Stimulated activated effector memory CD8-positive, alpha-beta T cell treated with anti-CD3 and anti-CD28 coated beads, Interleukin-12 subunit alpha, Interleukin-12 subunit beta, amount 100 ng/mL, for 72 hours (primary cell): Measurements from ENCODE around the gene CLDN9.

Source experiments
- ATAC-seq: fragments of 150-1000 bp; cut with Tn5 transposase; 2 replicates; pipeline ENCODE4 v1.10.0; 2021
- DNase-seq, 2 donors: peaks; one replicate each; pipeline ENCODE4 v3.0.0; 2021 to 2022; ENCODE audit warnings: low spot score in 2 of 2
- H3K27ac Mint-ChIP-seq: one replicate; pipeline ENCODE4 v1.8.0; 2022; ENCODE audit warnings: mild to moderate bottlenecking, mixed read lengths
- H3K36me3 Mint-ChIP-seq: one replicate; pipeline ENCODE4 v1.8.0; 2022; ENCODE audit warnings: mild to moderate bottlenecking, mixed read lengths
- H3K4me1 Mint-ChIP-seq: one replicate; pipeline ENCODE4 v1.8.0; 2022; ENCODE audit warnings: mixed read lengths
- H3K4me3 Mint-ChIP-seq: one replicate; pipeline ENCODE4 v1.8.0; 2022; ENCODE audit warnings: mild to moderate bottlenecking, mixed read lengths
- H3K9me3 Mint-ChIP-seq: one replicate; pipeline ENCODE4 v1.8.0; 2022; ENCODE audit warnings: mixed read lengths

CLDN9 gene

DNA sequence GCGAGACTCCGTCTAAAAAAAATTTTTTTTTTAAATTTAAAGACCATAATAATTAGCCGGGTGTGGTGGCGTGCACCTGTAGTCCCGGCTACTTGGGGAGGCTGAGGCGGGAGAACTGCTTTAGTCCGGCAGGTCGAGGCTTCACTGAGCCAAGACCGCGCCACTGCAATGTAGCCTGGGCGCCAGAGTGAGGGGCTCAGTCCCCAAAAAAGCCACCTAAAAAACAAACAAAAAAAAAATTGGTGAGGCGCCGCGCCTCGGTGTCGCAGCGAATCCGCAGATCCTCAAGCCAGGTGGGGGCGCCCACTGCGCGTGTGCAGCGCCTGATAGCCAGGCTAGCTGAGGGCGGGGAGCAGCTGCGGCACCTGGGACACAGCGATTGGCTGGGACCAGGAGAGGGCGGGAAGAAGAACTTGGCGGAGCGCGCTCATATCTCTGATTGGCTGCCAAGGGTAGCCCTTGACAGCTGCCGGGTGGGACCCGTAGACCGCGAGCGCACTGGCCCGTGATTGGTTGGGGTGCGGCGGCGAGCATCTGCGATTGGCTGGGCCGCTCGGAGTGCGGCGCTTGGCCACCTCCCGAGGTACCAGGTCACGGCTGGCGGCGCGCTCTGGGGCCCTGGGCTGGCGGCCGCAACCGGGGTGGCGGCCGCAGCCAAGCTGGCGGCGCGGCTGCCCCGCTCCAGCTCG is 9.0 kb upstream of the CLDN9 start:
- peak overlapping the region; percentile 56 for H3K4me3 Mint-ChIP-seq
- no peaks in the 10 kb centered on the region for H3K9me3 Mint-ChIP-seq
- H3K4me1 Mint-ChIP-seq: peaks cover 23% of the 10 kb centered on the region
- H3K27ac Mint-ChIP-seq: peak overlapping the region; percentile 34
- peak; percentile 98 for ATAC-seq
- peak; percentile 87 to 97 for DNase-seq
- H3K36me3 Mint-ChIP-seq: peaks cover 6% of the 10 kb centered on the region

DNA sequence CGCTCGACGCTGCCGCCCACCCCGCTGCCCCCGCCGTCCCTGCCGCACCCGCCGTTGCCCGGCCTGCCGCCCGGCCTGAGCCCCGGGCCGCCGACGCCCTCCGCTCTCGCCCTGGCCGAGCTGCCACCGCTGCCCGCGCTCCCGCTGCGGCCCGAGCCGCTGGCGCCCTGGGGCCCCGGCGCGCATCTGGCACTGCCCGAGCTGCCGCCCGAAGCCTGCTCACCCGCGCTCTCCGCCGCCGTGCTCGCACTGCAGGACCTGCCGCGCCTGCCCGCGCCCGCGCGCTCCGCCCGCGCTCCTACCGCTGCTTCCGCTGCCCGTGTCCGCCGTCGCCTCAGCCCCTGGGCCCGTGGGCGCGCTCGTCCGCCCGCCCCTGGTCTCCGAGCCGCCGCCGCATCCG is 8.4 kb upstream of the CLDN9 start:
- H3K4me3 Mint-ChIP-seq: peak overlapping the region; percentile 60
- H3K27ac Mint-ChIP-seq: no peak overlapping the region
- peak; percentile 47 for ATAC-seq

DNA sequence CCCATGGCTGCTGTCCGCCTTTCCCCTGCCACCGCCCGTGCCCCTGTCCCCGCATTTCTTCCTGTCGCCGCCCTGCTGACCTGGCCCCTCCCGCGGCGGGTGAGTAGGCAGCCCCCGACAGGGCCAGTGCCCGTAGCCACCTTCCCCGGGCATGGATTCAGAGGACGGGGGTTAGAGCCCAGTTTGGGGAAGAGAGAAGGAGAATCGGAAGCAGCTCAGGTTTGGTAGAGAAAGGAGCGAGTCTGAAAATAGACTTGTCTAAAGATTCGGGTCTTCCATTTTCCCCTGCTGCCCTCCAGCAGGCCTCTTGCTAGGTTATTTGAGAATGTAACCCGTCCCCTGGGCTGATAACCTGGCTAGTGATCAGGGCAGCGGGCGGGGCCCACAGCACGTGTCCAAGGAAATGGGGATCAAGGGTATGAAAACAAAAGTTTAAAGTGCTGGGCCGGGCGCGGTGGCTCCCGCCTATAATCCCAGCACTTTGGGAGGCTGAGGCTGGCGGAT is 7.9 kb upstream of the CLDN9 start:
- Mint-ChIP-seq H3K27ac (no peak overlapping the region), H3K36me3 (peaks cover 6% of the 10 kb centered on the region), H3K4me3 (peak overlapping the region; percentile 60), H3K9me3 (no peaks in the 10 kb centered on the region), H3K4me1 (peaks cover 23% of the 10 kb centered on the region)
- ATAC-seq (no peak), DNase-seq (no peak)

More for the DNA sequence above, 8.4 kb upstream of the CLDN9 start:
- H3K9me3 Mint-ChIP-seq: no peaks in the 10 kb centered on the region
- H3K4me1 Mint-ChIP-seq: peaks cover 23% of the 10 kb centered on the region
- no peak for DNase-seq
- peaks cover 6% of the 10 kb centered on the region for H3K36me3 Mint-ChIP-seq

DNA sequence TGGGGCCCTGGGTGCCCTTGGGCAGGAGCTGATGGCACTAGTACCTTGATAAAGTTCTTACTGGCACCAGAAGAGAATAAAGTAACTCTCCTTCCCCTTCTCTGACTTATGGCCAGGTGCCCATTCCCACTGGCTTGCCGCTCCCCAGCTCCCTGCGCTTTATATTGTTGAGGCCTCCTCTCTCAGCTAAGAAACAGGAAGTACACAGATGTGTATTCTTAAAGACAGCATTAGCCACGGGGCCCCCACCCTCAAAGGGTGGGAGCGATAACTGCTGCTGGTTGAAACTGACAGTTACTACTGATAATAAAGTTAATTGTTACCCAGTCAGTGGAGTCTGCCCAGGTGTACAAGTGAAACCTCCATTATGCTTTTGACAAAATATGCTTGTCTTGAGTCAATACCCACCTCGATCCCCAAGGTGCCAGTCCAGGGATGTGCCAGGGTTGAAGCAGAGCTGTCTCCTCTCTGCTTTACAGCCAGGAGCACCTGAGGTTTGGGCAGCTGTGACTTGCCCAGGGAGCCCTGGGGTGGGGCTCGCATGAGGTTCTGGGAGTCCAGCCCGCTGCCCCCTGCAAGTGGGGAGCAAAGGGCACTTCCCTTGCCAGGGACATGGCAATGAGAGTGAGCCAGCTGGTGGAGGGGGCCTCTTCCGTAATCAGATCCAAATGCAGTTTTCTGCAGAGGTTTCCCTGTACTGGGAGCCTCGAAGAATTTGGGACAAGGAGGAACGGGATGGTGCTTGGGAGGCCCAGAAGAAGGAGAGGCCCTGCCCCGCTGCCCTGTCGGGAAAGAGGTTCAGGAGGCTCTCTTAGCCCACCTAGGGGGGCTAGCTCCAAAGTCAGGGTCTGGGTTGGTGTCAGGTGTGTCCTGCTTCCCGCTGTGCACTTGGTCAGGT is 5.4 kb upstream of the CLDN9 start:
- Mint-ChIP-seq H3K4me3 (peak overlapping the region; percentile 47), H3K9me3 (no peaks in the 10 kb centered on the region), H3K4me1 (peaks cover 23% of the 10 kb centered on the region), H3K36me3 (peaks cover 6% of the 10 kb centered on the region), H3K27ac (peak overlapping the region; percentile 78)
- ATAC-seq: no peak
- no peak for DNase-seq

DNA sequence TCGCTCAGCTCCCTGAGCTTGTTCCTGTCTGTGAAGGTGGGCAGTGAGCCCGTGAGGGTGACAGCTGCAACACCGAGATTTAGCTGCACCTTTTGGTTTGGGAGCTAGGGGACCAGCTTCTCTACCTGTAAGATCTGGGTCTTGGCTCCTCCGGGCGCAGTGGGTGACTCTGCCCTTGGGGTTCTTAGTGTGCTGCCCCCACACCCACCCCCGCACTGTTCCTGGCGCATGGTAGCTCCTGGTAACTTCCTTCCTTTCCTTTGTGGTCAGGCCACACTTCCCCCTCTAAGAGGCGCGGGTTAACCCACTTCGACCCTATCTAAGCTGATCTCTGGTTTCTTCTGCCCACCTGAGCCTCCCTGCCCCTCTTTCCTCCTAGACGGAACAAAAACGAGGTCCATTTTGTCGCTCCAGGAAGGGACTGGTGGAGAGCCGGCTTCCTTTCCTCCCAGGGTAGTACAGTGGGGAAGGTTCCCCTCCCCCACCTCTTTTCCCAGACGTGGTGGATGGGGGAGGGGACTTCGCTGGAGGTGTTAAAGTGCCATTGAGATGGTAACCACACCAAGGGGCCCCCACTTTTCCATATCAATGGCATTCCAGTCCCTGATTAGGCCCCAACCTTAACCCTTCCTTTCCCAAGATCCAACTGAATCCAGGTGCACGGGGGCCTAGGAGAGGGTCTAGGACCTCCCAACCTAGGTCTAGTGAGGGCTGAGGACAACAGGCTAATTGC is 4.6 kb upstream of the CLDN9 start:
- Mint-ChIP-seq H3K27ac (peak overlapping the region; percentile 78), H3K36me3 (peaks cover 6% of the 10 kb centered on the region), H3K4me3 (peak overlapping the region; percentile 47), H3K4me1 (peaks cover 23% of the 10 kb centered on the region), H3K9me3 (no peaks in the 10 kb centered on the region)
- DNase-seq (no peak), ATAC-seq (no peak)

DNA sequence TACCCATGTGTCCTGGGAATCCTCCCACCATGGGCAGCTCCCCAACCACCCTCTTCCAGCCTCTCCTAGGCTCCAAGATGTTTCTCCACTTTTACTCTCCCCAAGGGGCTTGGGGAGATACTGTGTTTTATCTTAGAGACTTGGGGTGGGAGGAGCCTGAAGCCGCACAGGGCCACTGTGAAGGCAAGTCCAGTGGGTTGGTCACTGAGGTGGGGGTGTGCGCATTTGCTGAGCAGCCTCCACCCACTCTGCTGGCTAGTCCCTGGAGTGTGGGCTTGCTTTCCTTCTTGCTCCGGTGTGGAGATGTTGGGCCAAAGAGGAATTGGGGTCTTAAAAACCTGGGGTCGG is 4.1 kb upstream of the CLDN9 start:
- Mint-ChIP-seq H3K4me1 (peaks cover 23% of the 10 kb centered on the region), H3K27ac (no peak overlapping the region), H3K36me3 (peaks cover 5% of the 10 kb centered on the region), H3K9me3 (no peaks in the 10 kb centered on the region), H3K4me3 (peak overlapping the region; percentile 47)
- ATAC-seq (no peak), DNase-seq (no peak)

DNA sequence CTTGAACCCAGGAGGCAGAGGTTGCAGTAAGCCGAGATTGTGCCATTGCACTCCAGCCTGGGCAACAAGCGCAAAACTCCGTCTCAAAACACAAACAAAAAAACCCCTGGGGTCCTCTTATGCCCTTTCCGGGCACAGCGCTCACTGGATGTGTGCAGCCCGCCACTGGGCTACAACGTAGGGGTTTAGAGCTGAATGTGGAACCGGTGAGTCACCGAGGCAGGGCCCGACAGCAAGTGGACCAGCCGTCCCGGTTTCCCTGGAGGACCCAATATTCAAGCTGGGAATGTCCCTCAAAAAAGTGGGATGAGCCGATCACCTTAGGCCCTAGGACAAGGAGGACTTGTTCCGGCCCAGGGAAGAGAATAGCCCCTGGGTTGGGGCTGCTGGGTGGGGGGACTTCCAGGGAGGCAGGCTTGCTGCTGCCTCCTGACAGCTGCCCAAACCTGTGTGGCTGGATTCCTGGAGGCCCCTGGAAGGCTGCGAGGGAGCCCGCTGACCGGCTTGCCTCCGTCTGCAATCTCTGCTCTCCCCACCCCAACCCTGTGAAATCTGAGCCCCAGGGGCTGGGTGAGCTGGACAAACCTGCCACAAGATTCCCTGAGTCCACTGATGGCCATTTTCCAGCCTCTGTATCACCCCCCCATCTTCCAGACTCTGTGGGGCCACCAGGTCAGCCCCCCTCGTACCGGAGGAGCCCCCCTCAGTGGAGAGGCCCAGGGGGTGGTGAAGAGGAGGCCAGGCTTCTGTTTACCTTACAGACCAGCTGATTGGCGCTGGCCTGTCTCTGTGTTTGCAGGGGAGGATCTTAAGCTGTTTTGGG is 2.9 kb upstream of the CLDN9 start:
- no peak for ATAC-seq

DNA sequence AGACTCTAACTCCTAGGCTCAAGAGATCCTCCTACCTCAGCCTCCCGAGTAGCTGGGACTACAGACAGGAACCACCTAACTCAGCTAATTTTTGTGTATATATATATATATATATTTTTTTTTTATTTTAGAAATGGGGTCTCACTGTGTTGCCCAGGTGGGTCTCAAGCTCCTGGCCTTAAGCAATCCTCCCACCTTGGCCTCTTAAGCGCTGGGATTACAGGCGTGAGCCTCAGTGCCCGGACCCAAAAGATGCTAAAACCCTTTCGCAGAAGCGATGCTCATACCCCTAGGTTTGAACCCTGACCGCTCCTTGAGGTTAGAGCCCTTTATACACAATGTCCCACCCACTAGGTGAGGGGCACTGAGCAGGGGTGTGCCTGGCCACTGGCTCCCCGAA is 2.2 kb upstream of the CLDN9 start:
- no peaks in the 10 kb centered on the region for H3K9me3 Mint-ChIP-seq
- peaks cover 23% of the 10 kb centered on the region for H3K4me1 Mint-ChIP-seq
- no peak for DNase-seq
- H3K4me3 Mint-ChIP-seq: no peak overlapping the region
- no peak overlapping the region for H3K27ac Mint-ChIP-seq
- no peaks in the 10 kb centered on the region for H3K36me3 Mint-ChIP-seq
- no peak for ATAC-seq

More for the DNA sequence above, 2.9 kb upstream of the CLDN9 start:
- no peak overlapping the region for H3K4me3 Mint-ChIP-seq
- H3K4me1 Mint-ChIP-seq: peaks cover 23% of the 10 kb centered on the region
- no peak overlapping the region for H3K27ac Mint-ChIP-seq
- H3K9me3 Mint-ChIP-seq: no peaks in the 10 kb centered on the region
- no peak for DNase-seq
- H3K36me3 Mint-ChIP-seq: no peaks in the 10 kb centered on the region

DNA sequence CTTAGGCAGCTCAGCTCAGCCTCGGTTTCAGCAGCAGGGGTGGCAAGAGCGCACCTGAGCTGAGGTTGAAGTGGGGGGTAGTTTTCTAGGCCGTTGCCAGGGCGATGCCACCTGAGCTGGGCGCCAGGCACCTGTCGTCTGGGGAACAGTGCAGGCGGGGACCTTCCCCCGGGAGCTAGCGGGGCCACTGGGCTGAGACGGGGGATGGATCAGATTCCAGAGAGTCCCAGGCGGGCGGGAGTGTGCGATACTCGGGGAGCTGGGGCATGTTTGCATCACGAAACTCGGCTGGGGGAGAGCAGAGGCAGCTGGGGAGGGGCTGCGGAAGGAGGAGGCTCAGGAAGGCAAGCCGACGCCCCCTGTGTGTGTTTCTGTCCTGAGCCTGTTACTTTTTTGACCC is 477 bp upstream of the CLDN9 start:
- ATAC-seq: no peak
- no peak overlapping the region for H3K27ac Mint-ChIP-seq
- DNase-seq: no peak
- no peak overlapping the region for H3K4me3 Mint-ChIP-seq
- no peaks in the 10 kb centered on the region for H3K36me3 Mint-ChIP-seq
- H3K4me1 Mint-ChIP-seq: peaks cover 15% of the 10 kb centered on the region
- H3K9me3 Mint-ChIP-seq: no peaks in the 10 kb centered on the region

DNA sequence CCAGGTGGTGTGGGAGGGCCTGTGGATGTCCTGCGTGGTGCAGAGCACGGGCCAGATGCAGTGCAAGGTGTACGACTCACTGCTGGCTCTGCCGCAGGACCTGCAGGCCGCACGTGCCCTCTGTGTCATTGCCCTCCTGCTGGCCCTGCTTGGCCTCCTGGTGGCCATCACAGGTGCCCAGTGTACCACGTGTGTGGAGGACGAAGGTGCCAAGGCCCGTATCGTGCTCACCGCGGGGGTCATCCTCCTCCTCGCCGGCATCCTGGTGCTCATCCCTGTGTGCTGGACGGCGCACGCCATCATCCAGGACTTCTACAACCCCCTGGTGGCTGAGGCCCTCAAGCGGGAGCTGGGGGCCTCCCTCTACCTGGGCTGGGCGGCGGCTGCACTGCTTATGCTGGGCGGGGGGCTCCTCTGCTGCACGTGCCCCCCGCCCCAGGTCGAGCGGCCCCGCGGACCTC is 798 bp downstream of the CLDN9 start:
- Mint-ChIP-seq H3K4me3 (no peak overlapping the region), H3K4me1 (peaks cover 3% of the 10 kb centered on the region), H3K9me3 (no peaks in the 10 kb centered on the region), H3K36me3 (peaks cover 5% of the 10 kb centered on the region), H3K27ac (no peak overlapping the region)
- ATAC-seq: no peak
- no peak for DNase-seq

DNA sequence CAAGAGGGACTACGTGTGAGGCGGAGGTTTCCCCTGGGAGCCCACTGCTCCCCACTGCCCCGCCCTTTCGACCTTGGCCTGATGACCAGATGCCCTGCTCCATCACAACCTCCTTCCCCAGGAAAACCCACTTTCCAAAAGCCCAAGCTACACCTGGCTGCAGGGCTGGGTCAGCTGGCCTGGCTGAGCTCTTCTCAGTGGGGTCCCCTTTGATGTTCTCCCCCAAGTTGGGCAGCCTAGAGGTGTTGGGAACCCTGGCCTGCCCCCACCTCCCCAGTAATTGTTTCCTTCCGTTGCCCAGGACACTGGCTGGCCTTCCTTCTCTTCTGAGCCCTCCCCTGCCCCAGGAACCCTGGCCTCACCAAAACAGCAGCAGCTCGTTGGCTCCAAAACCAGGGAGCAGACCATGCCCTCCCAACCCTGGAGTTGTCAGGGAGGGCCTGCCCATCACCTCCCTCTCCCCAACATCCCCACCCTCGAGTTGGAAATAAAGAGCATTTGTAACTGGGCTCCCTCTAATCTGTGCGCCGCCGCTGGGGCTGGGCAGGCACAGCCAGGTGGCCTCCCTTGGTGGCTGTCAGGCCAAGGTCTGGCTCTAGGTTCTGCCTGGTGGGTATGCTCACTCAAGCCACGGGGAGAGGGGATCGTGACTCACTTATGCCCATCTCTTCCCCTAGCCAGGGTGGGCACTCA is 1.4 kb downstream of the CLDN9 start:
- Mint-ChIP-seq H3K36me3 (peaks cover 5% of the 10 kb centered on the region), H3K4me1 (peaks cover under 1% of the 10 kb centered on the region), H3K27ac (no peak overlapping the region), H3K9me3 (no peaks in the 10 kb centered on the region), H3K4me3 (no peak overlapping the region)
- ATAC-seq: no peak
- DNase-seq: no peak

DNA sequence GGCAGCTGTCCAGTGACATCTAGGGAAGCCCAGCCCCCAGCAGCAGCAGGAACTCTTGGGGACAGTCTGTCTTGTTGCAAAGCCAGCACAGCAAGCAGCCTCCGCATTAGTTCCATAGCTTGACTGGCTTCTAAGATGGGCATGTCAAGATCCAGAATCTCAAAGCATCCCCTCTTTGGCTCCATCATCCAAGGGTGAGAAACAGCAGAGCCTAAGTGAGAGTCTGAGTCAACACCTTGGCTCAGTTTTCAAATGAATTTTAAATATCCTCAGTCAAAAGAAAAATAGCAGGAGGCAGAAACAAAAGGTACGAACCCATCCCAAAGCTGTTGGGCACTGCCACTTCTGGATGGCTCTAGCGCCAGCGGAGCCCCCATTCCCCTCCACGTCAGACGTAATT is 2.2 kb downstream of the CLDN9 start:
- no peak overlapping the region for H3K4me3 Mint-ChIP-seq
- DNase-seq: no peak
- H3K27ac Mint-ChIP-seq: no peak overlapping the region
- H3K9me3 Mint-ChIP-seq: no peaks in the 10 kb centered on the region
- peaks cover 8% of the 10 kb centered on the region for H3K36me3 Mint-ChIP-seq
- ATAC-seq: no peak
- peaks cover 8% of the 10 kb centered on the region for H3K4me1 Mint-ChIP-seq

DNA sequence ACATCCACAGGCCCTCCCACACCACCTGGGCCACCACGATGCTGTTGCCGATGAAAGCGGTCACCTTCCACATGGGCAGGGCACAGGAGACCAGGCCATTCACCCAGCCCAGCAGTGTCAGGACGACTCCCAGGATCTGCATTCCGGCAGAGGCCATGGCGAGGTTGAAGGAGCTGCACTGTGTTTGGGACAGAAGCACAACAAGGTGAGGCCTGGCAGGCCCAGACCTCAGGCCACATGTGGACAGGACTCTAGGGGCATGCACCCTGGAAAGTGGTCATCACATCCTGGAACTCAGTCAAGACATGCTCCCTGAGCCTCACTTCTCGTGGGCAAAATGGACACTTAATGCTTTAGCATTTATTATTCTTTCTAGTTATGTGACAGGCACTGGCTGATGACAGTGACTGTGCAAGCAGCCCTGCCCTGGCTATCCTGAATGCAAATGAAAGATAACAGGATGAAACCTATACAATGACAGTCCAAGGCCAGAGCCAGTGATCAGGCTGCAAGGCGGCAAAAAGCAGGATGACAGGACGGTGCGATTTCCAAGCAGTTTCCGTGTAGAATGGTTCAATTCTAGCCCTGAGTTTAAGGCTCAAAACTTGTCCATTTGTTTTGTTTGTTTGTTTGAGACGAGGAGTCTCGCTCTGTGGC is 3.3 kb downstream of the CLDN9 start:
- H3K9me3 Mint-ChIP-seq: no peaks in the 10 kb centered on the region
- H3K4me1 Mint-ChIP-seq: peaks cover 11% of the 10 kb centered on the region
- ATAC-seq (no peak), DNase-seq (no peak)
- H3K36me3 Mint-ChIP-seq: peaks cover 18% of the 10 kb centered on the region
- no peak overlapping the region for H3K4me3 Mint-ChIP-seq
- H3K27ac Mint-ChIP-seq: no peak overlapping the region

DNA sequence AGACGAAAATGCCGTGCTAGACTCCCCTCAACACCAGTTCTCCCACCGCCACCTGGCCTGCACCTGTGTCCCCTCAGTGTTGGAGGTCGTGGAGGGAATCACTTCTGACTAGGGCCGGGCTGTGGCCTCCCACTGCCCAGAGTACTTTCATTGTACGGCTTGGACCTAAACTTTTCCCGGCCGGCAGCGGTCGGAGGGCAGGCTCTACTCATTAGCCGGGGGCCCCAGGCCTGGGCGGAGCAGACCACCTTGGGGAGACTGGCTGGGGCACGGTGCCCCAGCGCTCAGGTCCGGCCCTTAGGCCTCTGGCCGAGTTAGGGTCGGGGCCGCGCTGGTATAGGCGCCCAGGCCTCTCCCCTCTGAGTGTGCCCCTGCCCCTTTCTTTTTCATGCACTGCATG is 4.6 kb downstream of the CLDN9 start:
- no peak for ATAC-seq
- Mint-ChIP-seq H3K4me1 (peaks cover 24% of the 10 kb centered on the region), H3K4me3 (no peak overlapping the region), H3K9me3 (no peaks in the 10 kb centered on the region), H3K27ac (no peak overlapping the region), H3K36me3 (peaks cover 31% of the 10 kb centered on the region)
- DNase-seq: no peak
